ENCODE results near the gene SURF1.
"Not testable (repeated sequence)": the region's sequence is repeated elsewhere in the genome, so short reads cannot be mapped to it uniquely, and the experiment has no call there.

SURF1 gene, protein sequence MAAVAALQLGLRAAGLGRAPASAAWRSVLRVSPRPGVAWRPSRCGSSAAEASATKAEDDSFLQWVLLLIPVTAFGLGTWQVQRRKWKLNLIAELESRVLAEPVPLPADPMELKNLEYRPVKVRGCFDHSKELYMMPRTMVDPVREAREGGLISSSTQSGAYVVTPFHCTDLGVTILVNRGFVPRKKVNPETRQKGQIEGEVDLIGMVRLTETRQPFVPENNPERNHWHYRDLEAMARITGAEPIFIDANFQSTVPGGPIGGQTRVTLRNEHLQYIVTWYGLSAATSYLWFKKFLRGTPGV

DNA sequence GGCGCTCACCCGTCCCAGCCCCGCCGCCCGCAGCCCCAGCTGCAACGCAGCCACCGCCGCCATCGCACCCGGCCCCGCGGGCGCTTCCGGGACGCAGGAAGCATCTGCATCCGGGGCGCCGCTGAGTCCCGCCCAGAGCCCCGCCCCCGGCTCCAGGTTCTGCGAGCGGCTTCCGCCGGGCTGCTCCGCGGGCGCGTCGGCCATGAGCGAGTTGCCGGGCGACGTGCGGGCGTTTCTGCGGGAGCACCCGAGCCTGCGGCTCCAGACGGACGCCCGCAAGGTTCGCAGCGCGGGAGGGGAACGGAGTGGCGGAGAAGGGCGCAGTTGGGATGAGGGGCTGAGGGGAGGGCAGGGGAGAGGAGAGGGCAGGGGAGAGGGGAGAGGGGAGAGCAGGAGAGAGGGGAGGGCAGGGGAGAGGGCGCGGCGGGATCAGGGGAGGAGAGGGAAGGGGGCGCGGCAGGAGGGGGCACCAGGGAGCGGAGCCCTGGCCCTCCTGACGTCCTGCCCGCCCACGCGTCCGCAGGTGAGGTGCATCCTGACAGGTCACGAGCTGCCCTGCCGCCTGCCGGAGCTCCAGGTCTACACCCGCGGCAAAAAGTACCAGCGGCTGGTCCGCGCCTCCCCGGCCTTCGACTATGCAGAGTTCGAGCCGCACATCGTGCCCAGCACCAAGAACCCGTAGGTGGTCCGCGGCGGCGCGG lies at the start of gene SURF1, which contains the start of gene SURF2:
SURF1 (minus strand) TSS at position 97 of the 701 bp plus-strand sequence; CDS start at position 63, 34 bp downstream.
SURF2 (plus strand) TSS at position 160 of the 701 bp plus-strand sequence; CDS start at position 203, 43 bp downstream.
- peak; percentile 85 for DNase-seq

DNA sequence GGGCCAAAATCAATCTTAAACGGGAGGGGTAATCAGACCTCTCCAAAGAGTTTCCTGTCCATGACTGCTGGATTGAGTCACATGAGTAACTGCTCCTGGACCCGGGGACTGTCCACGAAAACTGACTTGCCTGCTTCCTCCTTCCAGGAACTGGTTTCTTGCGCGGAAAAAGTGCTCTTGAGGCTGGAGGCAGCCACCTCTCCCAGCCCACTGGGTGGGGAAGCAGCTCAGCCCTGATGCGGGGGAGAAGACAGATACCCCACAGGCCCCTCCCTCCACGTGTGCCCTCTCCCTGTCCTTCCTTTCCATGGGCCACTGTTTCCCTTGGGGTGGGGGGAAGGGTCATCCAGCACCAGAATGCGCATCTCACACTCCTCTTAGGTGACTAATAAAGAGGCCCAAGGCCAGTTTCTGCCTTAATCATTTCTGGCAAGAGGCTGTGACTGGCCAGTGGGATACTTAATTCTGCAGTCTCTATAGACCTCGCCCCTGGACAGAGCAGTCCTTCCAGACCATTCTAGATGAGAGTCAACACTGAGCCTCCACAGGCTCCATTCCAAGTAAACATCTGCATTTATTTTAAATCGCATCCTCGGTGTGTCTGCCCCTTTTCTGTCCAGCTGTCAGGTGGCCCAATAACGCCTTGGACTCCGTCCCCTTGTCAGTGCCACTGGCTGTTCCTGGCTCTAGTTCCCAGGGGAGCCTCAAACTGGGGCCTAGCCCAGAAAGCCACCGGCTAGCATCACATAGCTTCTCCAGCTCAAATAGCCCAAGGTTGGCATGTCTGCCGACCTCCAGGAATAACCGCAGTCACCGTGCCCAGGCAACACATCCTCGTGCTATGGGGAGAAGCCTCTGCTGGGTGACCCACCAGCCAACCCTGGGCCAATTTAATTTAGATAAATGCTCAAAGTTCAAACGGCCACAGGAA lies 49.5 kb upstream of the SURF1 start:
- no peak for DNase-seq

DNA sequence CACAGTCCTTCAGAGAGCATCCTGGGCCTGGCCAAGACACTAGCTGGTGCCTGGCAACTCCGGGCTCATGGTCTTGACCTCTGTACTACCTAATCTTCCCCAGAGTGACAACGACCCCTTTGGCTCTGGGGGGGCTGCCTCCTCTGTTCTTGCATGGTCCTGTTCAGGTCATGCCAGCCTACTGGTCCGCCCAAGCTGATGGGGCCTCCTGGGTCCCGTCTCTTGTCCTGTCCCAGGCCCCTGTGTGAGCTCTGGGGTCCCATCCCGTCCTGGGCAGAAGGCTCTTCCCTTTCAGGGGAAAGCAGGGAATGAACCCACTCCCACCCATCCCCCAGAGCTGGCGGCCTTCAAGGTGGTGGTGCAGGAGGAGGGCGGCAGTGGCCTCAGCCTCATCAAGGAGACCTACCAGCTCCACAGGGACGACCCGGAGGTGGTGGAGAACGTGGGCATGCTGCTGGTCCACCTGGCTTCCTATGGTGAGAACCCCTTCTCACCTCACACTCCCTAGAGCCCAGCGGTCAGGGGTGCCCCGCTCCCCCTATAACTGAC lies 48.2 kb upstream of the SURF1 start:
- DNase-seq: no peak

DNA sequence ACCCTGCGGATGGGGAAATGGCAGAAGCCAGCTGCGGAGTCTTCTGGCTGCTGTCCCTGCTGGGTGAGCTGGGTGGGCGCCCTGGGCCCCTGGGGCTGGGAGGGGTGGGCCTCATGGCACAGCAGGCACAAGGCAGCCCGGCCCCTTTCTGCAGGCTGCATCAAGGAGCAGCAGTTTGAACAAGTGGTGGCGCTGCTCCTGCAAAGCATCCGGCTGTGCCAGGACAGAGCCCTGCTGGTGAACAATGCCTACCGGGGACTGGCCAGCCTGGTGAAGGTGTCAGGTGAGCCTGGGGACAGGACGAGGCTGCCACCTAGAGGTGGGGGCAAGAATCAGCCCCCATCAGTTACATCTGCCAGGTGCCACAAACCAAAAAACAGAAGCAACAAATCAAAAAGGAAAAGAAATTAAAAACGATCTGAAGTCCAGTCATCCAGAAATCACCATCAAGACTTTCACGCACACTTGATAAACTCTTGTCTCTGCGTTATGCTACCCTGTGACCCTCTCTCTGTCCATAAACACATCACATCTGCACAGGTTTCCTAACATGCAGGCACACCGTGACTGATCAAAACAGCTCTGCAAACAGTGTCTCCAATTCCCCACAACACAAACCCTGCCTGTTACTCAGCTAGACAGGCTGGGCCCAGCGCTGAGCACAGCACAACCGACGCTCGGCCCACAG lies 47.6 kb upstream of the SURF1 start:
- no peak for DNase-seq

DNA sequence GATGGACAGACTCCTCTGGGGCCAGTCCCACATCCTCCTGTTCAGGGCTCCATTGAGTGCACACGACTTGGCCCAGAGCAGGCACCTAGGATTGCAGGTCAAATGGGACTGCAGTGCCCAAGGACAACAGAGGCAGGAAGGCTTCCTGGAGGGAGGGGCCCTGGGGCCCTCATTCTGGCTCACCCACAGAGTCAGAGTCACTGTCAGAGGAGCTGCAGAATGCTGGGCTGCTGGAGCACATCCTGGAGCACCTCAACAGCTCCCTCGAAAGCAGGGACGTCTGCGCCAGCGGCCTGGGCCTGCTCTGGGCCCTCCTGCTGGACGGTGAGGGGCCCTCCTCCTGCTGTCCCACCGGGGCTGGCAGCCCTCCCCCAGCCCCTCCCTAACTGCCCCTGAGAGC lies 46.4 kb upstream of the SURF1 start:
- no peak for DNase-seq

DNA sequence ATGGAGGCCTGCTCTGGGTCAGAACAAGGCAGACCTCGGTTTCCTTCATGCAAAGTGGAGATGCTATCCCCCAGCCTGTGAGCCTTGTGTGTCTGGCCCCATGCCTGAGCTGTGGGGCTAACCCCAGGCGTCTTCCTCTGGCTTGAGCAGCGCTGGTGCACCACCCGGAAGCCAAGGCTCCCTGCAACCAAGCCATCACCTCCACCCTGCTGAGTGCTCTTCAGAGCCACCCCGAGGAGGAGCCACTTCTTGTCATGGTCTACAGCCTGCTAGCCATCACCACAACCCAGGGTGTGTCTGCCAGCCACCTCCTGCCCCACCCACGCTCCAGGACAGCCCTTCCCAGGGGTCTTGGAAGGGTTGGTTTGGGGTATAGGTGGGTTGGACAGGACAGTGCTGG lies 45.3 kb upstream of the SURF1 start:
- no peak for DNase-seq

DNA sequence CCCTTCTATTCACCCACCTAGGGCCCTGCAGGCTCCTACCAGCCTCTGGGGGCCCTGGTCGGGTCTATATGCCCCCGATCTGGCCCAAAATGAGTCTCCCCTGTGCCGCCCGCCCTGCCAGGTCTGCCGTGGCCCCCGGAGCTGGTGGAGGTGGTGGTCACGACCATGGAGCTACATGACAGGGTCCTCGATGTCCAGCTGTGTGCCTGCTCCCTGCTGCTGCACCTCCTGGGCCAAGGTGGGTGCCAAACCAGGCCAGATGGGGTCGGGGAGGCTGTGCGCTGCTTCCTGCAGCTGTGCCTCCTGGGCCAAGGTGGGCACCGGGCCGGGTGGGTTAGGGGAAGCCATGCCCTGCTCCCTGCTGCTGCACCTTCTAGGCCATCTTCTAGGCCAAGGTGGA lies 44.0 kb upstream of the SURF1 start:
- DNase-seq: no peak

DNA sequence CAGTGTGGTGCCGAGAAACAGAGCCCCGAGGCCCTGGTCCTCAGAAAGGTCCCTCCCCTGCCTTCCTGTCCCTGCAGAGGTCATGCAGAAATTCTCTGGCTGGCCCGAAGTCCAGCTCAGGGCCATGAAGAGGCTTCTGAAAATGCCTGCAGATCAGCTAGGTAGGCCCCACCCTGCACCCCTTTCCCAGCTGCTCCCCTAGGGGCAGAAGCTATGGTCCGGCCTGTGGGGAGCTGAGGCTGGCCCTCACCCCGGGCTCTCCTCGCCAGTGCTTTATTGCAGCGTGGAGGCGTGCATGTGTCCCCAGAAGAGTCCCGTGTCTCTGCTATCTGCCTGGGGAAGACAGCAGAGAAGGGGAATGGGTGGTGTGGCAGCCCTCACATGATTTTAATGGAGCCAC lies 41.6 kb upstream of the SURF1 start:
- no peak for DNase-seq

DNA sequence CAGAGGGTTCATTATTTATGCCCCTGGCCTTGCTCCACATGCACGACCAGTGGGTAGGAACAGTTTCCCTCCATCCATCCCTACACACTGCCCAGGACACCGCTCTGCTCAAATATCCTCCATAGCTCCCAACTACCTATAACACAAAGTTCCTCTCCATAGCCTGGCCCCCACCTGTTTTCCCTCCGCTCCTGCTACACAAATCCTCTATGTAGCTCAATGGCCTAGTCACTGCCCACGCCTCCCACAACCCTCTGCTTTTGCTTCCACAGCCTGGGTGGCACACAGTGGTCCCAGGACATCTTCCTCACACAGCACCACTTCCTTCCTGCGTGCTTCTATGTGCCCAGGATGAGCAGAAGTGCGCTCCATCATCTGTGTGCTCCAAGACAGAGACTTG lies 41.1 kb upstream of the SURF1 start:
- no peak for DNase-seq

DNA sequence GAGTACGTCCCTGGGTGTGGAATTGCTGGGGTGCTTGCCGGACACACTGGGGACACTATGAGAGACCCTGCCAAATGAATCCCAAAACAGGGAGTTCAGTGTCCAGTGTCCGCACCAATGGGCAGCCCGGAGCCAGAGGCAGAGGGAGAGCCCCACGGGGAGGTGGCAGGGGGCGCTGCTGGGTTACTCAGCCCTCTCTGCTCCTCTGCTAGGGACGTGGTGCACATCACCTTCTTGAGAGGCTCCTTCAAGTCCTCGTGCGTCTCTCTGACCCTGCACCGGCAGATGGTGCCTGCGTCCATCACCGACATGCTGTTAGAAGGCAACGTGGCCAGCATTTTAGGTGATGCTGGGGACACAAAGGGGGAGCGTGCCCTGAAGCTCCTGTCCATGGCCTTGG lies 40.7 kb upstream of the SURF1 start:
- no peak for DNase-seq

DNA sequence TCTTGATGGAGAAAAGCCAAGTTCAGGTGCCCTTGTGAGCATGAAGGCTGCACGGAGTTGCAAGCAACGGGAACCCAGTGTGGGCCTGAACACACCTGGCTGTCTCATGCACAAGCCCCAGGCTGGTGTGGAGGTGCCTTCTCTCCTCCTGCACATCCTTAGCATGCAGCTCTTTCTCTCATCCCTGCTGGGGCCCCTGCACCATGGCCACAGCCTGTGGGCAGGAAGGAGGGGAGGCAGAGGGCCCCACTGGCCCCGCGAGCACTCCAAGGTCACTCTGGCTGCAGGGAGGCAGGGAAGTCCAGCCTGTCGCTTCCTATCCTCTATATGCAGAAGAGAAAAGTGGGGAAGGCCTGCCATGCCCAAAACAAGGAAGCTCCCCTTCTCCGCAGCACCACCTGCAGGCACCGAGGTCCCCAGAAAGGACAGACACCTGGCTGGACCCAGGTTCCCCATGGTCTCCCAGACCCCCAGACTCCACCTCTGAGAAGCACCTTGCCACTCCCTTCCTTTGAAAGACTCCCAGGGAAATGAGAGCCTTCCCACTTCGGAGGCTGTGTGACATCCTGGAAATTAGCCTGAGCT lies 38.5 kb upstream of the SURF1 start:
- no peak for DNase-seq

DNA sequence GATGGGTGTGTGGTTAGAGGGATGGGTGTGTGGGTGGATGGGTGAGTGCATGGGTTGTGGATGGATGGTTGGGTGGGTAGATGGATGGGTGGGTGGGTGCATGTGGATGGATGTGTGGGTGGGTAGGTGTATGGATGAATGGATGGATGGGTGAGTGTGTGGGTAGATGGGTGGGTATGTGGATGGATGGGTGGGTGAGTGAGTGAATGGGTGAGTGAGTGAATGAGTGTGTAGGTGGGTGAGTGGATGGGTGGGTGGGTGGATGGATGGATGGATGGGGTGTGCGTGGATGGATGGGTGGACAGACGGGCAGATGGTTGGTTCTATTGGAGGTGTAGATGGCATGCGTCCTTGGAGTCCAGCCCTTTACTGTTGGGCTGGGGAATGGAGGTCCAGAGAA lies 37.1 kb upstream of the SURF1 start:
- DNase-seq: no peak

DNA sequence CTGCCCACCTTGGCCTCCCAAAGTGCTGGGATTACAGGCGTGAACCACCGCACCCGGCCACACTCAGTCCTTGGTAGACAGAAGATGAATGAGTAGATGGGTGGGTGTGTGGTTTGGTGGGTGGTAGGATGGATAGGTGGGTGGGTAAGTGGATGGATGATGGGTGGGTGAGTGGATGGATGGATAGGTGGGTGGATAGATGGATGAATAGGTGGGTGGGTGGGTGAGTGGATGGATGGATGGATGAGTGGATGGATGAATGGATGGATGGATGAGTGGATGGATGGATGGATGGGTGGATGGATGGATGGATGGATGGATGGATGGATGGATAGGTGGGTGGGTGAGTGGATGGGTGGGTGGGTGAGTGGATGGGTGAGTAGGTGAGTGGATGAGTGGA lies 36.0 kb upstream of the SURF1 start:
- DNase-seq: not testable (repeated sequence)

DNA sequence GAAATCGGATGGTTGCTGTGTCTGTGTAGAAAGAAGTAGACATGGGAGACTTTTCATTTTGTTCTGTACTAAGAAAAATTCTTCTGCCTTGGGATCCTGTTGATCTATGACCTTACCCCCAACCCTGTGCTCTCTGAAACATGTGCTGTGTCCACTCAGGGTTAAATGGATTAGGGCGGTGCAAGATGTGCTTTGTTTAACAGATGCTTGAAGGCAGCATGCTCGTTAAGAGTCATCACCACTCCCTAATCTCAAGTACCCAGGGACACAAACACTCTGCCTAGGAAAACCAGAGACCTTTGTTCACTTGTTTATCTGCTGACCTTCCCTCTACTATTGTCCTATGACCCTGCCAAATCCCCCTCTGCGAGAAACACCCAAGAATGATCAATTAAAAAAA lies 35.2 kb upstream of the SURF1 start:
- DNase-seq: not testable (repeated sequence)

DNA sequence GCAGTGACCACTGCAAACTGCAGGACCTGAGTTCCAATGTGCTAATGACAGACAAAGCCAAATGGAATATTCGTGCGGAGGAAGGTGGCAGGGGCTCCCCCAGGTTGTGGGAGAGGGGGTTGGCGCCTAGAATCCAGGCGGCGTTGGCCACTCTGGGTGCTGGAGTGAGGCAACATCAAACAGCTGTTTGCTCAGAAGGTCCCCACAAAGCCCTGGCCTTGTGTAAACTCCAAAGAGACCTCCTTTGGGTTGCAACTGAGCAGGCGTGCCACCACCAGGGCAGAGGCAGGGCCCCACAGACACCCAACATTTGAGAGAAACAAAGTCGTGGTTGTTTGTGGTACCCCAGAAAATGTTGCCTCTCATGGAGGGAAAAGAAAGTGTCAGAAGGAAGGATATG lies 34.4 kb upstream of the SURF1 start:
- no peak for DNase-seq

DNA sequence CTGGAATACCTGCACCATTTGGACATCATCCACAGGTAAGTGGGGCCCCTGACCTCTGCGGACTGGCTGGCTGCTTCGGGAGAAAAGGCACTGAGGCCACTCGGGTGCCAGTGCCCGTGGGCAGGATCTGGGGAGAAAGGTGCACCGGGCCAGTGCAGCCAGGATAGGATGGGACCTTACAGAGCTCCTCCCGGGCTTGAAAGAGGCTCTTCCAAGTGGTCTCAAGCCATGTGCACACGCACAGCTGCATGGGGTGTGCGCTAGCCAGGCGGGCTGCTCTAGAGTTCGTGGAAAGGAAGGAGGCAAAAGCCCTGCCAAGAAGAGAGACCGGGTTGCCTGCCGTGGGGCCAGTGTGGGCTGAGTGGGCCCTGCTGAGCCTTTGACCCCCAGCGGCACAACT lies 33.3 kb upstream of the SURF1 start:
- no peak for DNase-seq

DNA sequence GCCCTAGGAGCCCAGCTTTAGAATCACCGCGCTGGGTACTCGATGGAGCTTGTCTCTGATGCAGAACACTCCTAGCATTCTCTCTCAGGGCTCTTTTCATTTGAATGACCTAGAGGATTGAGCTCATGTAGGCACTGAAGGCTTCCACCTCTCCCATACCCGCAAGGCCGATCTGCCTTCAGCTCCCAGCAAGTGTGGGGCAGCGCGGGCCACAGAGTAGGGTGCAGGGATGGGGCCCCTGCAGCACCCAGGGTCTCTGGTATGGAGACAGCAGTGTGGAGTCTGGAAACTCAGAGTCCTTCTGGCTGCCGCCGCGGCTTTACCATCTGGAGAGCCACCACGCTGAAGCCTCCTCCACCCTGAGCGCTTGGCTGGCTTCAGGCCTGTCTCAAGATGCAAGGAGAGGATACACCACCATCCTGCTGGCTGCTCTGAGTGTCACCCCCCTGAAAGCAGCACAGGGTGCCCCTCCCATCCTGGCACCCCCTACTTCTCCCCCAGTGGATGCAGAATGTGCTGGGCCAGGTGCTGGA lies 32.8 kb upstream of the SURF1 start:
- no peak for DNase-seq

DNA sequence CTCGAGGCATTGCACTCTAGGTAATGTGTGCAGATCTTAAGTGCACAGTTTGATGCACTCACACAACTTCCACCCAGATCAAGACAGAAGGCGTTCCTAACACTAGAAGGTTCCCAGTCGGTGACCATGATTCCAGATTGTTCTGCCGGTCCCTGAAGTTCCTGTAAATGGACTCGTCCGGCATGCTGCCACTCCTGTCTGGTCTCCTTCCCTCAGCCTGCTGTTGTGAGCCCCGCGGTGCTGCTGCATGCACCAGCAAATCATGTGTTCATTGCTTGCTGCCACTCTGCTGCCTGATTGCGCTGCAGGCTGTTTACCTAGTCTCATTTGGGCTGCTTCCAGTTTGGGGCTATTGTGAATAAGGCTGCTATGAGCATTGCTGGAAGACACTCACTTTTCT lies 31.4 kb upstream of the SURF1 start:
- no peak for DNase-seq

DNA sequence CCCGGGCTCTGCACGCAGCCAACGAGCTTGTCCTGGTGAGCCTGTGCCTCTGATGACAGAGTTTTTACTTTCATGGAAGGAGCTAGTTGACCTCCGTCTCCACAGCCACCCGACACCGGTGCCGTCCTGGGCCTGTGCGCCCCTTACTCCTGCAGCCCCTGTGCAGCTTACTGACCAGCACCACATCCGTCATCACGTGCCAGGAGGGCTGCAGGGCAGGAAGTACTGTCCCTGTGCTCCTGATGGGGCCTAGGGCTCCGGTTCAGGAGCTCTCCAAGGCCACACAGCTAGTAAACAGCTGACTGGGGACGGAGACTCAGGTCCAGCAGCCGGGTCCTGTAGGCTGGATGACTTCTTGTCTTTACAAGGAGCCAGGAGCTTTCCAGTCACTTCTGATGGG lies 30.1 kb upstream of the SURF1 start:
- DNase-seq: no peak

DNA sequence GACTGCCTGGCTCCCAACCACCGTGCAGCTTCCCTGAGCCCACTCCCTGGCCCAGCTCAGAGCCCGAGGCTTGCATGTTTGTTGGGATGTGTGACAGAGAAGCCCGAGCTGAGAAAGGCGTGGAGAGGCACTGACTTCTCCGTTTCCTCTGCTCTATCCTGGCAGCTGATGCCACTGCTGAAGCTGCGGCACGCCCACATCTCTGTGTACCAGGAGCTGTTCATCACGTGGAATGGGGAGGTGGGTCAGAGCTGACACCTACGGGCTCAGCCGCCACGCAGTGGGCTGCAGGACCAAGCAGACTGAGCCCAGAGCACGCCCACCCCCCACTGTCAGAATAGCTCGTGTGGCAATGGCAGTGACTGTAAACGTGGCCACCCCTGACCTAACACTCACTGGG lies 29.2 kb upstream of the SURF1 start:
- no peak for DNase-seq

DNA sequence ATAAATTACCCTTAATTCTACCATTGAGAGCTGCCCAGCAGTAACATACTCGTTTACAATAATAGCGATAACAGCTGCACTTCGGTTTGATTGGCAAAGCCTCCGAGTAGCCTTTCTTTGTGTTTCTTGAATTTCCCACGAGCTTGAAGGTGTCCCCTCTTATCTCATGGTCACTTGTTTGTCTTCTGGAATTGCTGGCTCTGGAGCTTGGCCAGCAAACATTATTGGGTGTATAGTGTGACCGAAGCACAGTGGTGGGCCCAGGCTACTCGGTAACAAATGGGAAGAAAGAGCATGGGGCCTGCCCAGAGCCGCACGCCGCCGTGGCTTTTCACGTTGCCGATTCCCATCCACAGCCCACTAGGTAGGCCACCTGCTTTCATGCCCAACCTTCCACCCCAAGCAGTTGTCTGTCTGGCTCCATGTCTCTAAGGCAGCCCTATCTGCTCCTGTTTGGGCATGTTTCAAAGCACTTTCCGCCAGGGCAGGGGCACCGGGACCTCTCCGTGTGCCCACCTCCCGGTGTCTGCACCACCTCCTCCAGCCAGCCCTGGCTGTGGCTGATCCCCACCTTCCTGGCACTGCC lies 28.5 kb upstream of the SURF1 start:
- no peak for DNase-seq

Data from retina (tissue), 1 donor.